Trophoblast cell (in vitro differentiated cells and primary cell): ENCODE data around the gene NMNAT2.
A peak's percentile ranks its signal among the peaks of the same experiment; 100 is the strongest.
"Not testable (repeated sequence)": the region's sequence is repeated elsewhere in the genome, so short reads cannot be mapped to it uniquely, and the experiment has no call there.

Experiments used
- DNase-seq, 2 donors: peaks; one replicate each; pipeline ENCODE4 v3.0.0-alpha.2; 2016
- H2AFZ ChIP-seq: 2 replicates; pipeline ENCODE4 v1.6.1; 2013; ENCODE audit warnings: low read length, moderate library complexity, mild to moderate bottlenecking; ENCODE audit not compliant: insufficient read depth, poor library complexity
- H2AK5ac ChIP-seq: 2 replicates; pipeline ENCODE4 v1.6.1; 2013; ENCODE audit warnings: mild to moderate bottlenecking, low read length
- H2BK120ac ChIP-seq: 2 replicates; pipeline ENCODE4 v1.6.1; 2013; ENCODE audit warnings: low read length, mild to moderate bottlenecking, moderate library complexity; ENCODE audit not compliant: insufficient read depth, poor library complexity
- H2BK12ac ChIP-seq: 2 replicates; pipeline ENCODE4 v1.6.1; 2013; ENCODE audit warnings: mild to moderate bottlenecking, low read length, moderate library complexity
- H2BK5ac ChIP-seq: 2 replicates; pipeline ENCODE4 v1.6.1; 2013; ENCODE audit warnings: low read length, low read depth, moderate library complexity, mild to moderate bottlenecking; ENCODE audit not compliant: poor library complexity
- H3K14ac ChIP-seq: 2 replicates; pipeline ENCODE4 v1.6.1; 2013; ENCODE audit warnings: mild to moderate bottlenecking, low read length
- H3K18ac ChIP-seq: 2 replicates; pipeline ENCODE4 v1.6.1; 2013; ENCODE audit warnings: mild to moderate bottlenecking, low read length
- H3K23ac ChIP-seq: 2 replicates; pipeline ENCODE4 v1.6.1; 2013; ENCODE audit warnings: low read length
- H3K27ac ChIP-seq: 2 replicates; pipeline ENCODE4 v1.5.1; 2013; ENCODE audit warnings: low read depth, mild to moderate bottlenecking, inconsistent platforms, low read length, moderate library complexity
- H3K27me3 ChIP-seq: 2 replicates; pipeline ENCODE4 v1.6.1; 2013; ENCODE audit warnings: inconsistent platforms, mild to moderate bottlenecking, low read length, moderate library complexity; ENCODE audit not compliant: insufficient read depth
- H3K36me3 ChIP-seq, 2 experiments: 1 replicate in 1 of 2; 2 replicates in 1 of 2; pipeline ENCODE4 v1.6.1; 2013; ENCODE audit warnings: low read length in 2 of 2, mild to moderate bottlenecking in 2 of 2, moderate library complexity in 1 of 2; ENCODE audit not compliant: insufficient read depth in 2 of 2, control insufficient read depth in 1 of 2
- H3K4ac ChIP-seq: 2 replicates; pipeline ENCODE4 v1.6.1; 2013; ENCODE audit warnings: low read depth, mild to moderate bottlenecking, low read length, moderate library complexity
- H3K4me1 ChIP-seq, 2 experiments: 1 replicate in 1 of 2; 2 replicates in 1 of 2; pipeline ENCODE4 v1.6.1; 2013; ENCODE audit warnings: low read length in 2 of 2, mild to moderate bottlenecking in 2 of 2, moderate library complexity in 1 of 2; ENCODE audit not compliant: insufficient read depth in 2 of 2, control insufficient read depth in 1 of 2
- H3K4me2 ChIP-seq: 2 replicates; pipeline ENCODE4 v1.6.1; 2013; ENCODE audit warnings: inconsistent platforms, mild to moderate bottlenecking, low read length, moderate library complexity
- H3K4me3 ChIP-seq: 2 replicates; pipeline ENCODE4 v1.5.1; 2013; ENCODE audit warnings: mild to moderate bottlenecking, low read depth, low read length, inconsistent platforms
- H3K79me1 ChIP-seq: one replicate; pipeline ENCODE4 v1.6.1; 2013; ENCODE audit warnings: low read length
- H3K79me2 ChIP-seq: 2 replicates; pipeline ENCODE4 v1.6.1; 2013; ENCODE audit warnings: low read length, mild to moderate bottlenecking; ENCODE audit not compliant: control insufficient read depth, insufficient read depth, poor library complexity
- H3K9ac ChIP-seq: 2 replicates; pipeline ENCODE4 v1.6.1; 2013; ENCODE audit warnings: mild to moderate bottlenecking, low read length
- H3K9me3 ChIP-seq: 2 replicates; pipeline ENCODE4 v1.6.1; 2013; ENCODE audit warnings: low read depth, mild to moderate bottlenecking, control low read depth, inconsistent platforms, low read length; ENCODE audit not compliant: insufficient read depth
- H4K12ac ChIP-seq: 2 replicates; pipeline ENCODE4 v1.6.1; 2013; ENCODE audit warnings: low read depth, mild to moderate bottlenecking, low read length, moderate library complexity
- H4K8ac ChIP-seq: 2 replicates; pipeline ENCODE4 v1.6.1; 2013; ENCODE audit warnings: low read depth, mild to moderate bottlenecking, low read length, moderate library complexity
- H4K91ac ChIP-seq: one replicate; pipeline ENCODE4 v1.6.1; 2013; ENCODE audit warnings: low read depth, mild to moderate bottlenecking, low read length, moderate library complexity
- WGBS: extraction: QIAGEN DNeasy Blood & Tissue Kit; methylation state at CpG from one replicate; pipeline ENCODE4 v1.1.7; 2013; ENCODE audit warnings: missing lambda C conversion rate; ENCODE audit not compliant: insufficient read length, insufficient coverage; ENCODE audit errors: extremely low coverage; 5-methylcytosine and 5-hydroxymethylcytosine counted together

NMNAT2 gene

GRCh38 chr1:183276386-183277080 lies 141.6 kb downstream of the NMNAT2 start:
- Histone ChIP-seq H3K79me2 (peaks cover 3% of the 10 kb centered on the region), H4K91ac (peak overlapping the region; percentile 79), H3K27ac (peak overlapping the region; percentile 84)

GRCh38 chr1:183275322-183275721 lies 142.9 kb downstream of the NMNAT2 start:
- peak overlapping the region; percentile 21 for H4K8ac ChIP-seq
- H3K9ac ChIP-seq = no peak overlapping the region
- no peak overlapping the region for H3K27ac ChIP-seq
- no peak overlapping the region for H3K4me3 ChIP-seq
- no peaks in the 10 kb centered on the region for H3K27me3 ChIP-seq
- peak overlapping the region; percentile 88 for H2AK5ac ChIP-seq
- H3K4me2 ChIP-seq = no peak overlapping the region
- H2AFZ ChIP-seq = no peak overlapping the region
- H4K91ac ChIP-seq = peak overlapping the region; percentile 82
- H2BK5ac ChIP-seq = peak overlapping the region; percentile 42
- no CpG with 5 or more reads among the region's 3 CpGs for WGBS
- peaks cover 3% of the 10 kb centered on the region for H3K79me2 ChIP-seq
- no peak overlapping the region for H3K23ac ChIP-seq
- peak overlapping the region; percentile 19 for H3K4ac ChIP-seq
- H4K12ac ChIP-seq = no peak overlapping the region
- no peaks in the 10 kb centered on the region for H3K9me3 ChIP-seq
- peaks cover 38 to 56% of the 10 kb centered on the region in 2 experiments for H3K4me1 ChIP-seq
- peaks cover 54% of the 10 kb centered on the region for H3K79me1 ChIP-seq
- no peaks in the 10 kb centered on the region for H3K36me3 ChIP-seq
- peak overlapping the region; percentile 88 for H2BK12ac ChIP-seq
- DNase-seq = no peak
- H2BK120ac ChIP-seq = peak overlapping the region; percentile 86
- H3K14ac ChIP-seq = peak overlapping the region; percentile 70
- peak overlapping the region; percentile 57 for H3K18ac ChIP-seq

More at GRCh38 chr1:183276386-183277080, 141.6 kb downstream of the NMNAT2 start:
- Histone ChIP-seq H4K12ac (no peak overlapping the region), H3K79me1 (peaks cover 54% of the 10 kb centered on the region), H3K18ac (peak overlapping the region; percentile 19), H3K4me2 (peak overlapping the region; percentile 20), H4K8ac (peak overlapping the region; percentile 27), H3K36me3 (no peaks in the 10 kb centered on the region), H2BK5ac (peak overlapping the region; percentile 73), H2BK12ac (peak overlapping the region; percentile 37), H3K9ac (no peak overlapping the region), H3K9me3 (no peaks in the 10 kb centered on the region), H3K27me3 (no peaks in the 10 kb centered on the region), H2AFZ (no peak overlapping the region), H3K4me1 (peaks cover 34 to 51% of the 10 kb centered on the region in 2 experiments), H3K4ac (peak overlapping the region; percentile 15), H2AK5ac (no peak overlapping the region), H3K14ac (peak overlapping the region; percentile 45), H3K4me3 (no peak overlapping the region), H2BK120ac (peak overlapping the region; percentile 52), H3K23ac (no peak overlapping the region)
- no CpG with 5 or more reads among the region's 9 CpGs for WGBS
- peak; percentile 99 to 100 for DNase-seq

- H3K4me3 ChIP-seq = no peak overlapping the region
- H3K9ac ChIP-seq = no peak overlapping the region
- no peaks in the 10 kb centered on the region for H3K9me3 ChIP-seq
- H3K23ac ChIP-seq = no peak overlapping the region
- H3K36me3 ChIP-seq = no peaks in the 10 kb centered on the region
- peaks cover 51% of the 10 kb centered on the region for H3K79me1 ChIP-seq
- H3K4me1 ChIP-seq = peaks cover 39 to 54% of the 10 kb centered on the region in 2 experiments
- H4K91ac ChIP-seq = peak overlapping the region; percentile 63
- peak overlapping the region; percentile 15 for H4K8ac ChIP-seq
- peak overlapping the region; percentile 91 for H2BK12ac ChIP-seq
- H3K18ac ChIP-seq = peak overlapping the region; percentile 8
- peak overlapping the region; percentile 22 for H3K4ac ChIP-seq
- H3K14ac ChIP-seq = peak overlapping the region; percentile 36
- H3K27ac ChIP-seq = no peak overlapping the region
- H3K4me2 ChIP-seq = no peak overlapping the region
- DNase-seq = no peak
- no CpG with 5 or more reads among the region's 3 CpGs for WGBS
- H2AFZ ChIP-seq = no peak overlapping the region
- H2BK5ac ChIP-seq = peak overlapping the region; percentile 18
- peaks cover 3% of the 10 kb centered on the region for H3K79me2 ChIP-seq
- no peak overlapping the region for H4K12ac ChIP-seq
- H2AK5ac ChIP-seq = peak overlapping the region; percentile 57
- no peaks in the 10 kb centered on the region for H3K27me3 ChIP-seq
- peak overlapping the region; percentile 23 for H2BK120ac ChIP-seq
These were observed 143.3 kb downstream of the NMNAT2 start for GRCh38 chr1:183274836-183275235.

GRCh38 chr1:183273984-183274383 lies 144.2 kb downstream of the NMNAT2 start:
- not testable (repeated sequence) for H2BK5ac ChIP-seq, DNase-seq, H3K4ac ChIP-seq, H3K9ac ChIP-seq, H2BK120ac ChIP-seq, H3K4me2 ChIP-seq, H4K8ac ChIP-seq, H2AK5ac ChIP-seq, H4K12ac ChIP-seq, H3K23ac ChIP-seq, H3K79me2 ChIP-seq, H3K14ac ChIP-seq, H2BK12ac ChIP-seq, H3K9me3 ChIP-seq, H3K27me3 ChIP-seq, H3K4me3 ChIP-seq, H3K36me3 ChIP-seq, H3K18ac ChIP-seq, H2AFZ ChIP-seq
- peak overlapping the region; percentile 61 for H3K27ac ChIP-seq
- no CpG with 5 or more reads among the region's 4 CpGs for WGBS
- H4K91ac ChIP-seq = peak overlapping the region; percentile 15
- H3K79me1 ChIP-seq = peaks cover 45% of the 10 kb centered on the region
- peaks cover 31 to 48% of the 10 kb centered on the region in 2 experiments for H3K4me1 ChIP-seq
